ENCODE measurements around the gene PGA5.

PGA5 gene

DNA sequence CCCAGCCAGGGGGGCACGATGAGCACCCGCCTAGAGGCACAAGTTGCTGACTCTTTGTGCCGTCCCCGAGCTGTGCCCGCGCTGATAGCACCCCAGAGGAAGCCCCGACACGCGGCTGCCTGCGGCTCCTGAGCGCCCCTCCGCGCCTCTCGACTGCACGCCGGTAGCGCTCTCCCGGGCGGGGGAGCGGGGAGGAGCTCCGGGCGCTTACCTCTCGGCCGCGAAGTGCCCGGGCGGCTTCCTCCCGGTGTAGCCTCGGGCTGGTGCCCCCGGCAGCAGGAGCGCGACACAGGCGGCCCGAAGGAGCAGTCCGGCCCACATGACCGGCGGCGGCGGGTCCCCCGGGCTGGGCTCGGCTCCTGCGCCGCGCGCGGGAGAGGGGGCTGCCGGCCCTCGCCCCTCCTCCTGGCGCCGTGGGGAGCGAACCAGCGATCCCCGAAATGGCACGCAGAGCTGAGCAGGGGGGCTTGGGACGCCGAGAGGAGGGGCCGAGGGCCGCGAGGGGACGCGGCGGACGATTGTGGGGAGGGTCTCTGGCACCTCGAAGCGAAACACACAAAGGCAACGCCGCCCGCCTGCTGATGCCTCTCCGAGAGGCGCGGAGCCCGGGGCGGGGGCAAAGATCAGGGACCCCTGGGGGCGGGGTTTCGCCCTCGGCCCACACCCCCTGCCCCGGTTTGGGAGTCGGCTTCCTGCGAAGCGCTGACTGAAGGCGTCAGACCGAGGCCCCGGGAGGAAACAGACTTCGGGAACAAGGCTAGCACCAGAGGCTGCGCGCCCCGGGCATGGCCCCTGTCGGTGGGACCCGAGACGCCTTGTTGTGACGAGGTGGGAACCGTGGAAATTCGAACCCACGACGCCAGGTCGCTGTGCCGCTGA lies 54.0 kb downstream of the PGA5 start, which contains the start of gene VWCE:
VWCE (minus strand) TSS at position 600 of the 879 bp plus-strand sequence; CDS start at position 321, 279 bp downstream.
- DNase-seq (ENCODE audit: low read depth) = peak; percentile 11

DNA sequence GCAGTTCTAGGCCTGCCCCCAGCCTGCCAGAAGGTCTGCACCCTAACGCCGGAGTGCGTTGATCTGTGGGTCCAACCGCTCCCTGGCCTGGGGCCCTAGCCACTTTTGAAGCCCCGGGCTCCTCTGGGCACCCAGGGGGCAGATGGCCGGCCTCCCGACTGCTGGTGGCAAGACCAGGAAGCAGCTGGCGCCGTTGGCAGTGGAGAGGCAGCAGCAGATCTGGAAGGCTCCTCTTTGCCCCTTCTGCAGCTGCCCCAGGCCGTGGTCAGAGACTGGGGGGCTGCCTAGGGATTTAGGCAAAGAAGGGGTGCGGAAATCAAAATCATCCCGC lies 54.6 kb downstream of the PGA5 start:
- DNase-seq (ENCODE audit: low read depth) = no peak

- no peak for DNase-seq (ENCODE audit: low read depth)
These were observed 56.4 kb downstream of the PGA5 start for GRCh38 chr11:61297341-61297740.

DNA sequence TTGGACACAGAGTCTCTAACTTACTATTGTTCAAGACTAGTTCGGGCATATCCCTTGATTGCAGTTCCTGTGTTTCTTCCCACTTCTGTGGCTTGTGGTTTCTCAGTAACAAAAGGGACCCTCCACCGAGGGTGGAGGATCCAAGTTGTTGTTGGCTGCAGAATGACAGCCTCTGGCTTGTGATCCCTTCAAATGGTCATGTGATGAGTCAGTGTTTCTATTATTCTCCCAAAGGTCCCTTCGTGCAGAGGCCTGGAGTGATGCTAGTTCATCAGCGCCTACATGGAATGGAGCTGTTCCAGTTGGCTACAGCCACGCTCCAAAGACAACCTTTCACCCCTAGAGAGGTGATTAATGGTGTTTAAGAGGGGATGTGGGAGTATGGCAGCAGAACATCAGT lies 56.8 kb downstream of the PGA5 start:
- DNase-seq (ENCODE audit: low read depth) = peak; percentile 65

- DNase-seq (ENCODE audit: low read depth) = no peak
These were observed 57.8 kb downstream of the PGA5 start for GRCh38 chr11:61298663-61299244.
